A673 (cell line): ENCODE data around the gene ITSN2. TPM values are rescaled to one million over a fixed set of nuclear protein-coding genes. Genes with fewer than 3 reads are reported as not detected.

ENCODE experiments used
- BruUV-seq: library from RNA; stranded (reverse); fragments of 400-500 nt; replicated peaks from 2 replicates; lab custom pipeline; 2021; lab: Mats Ljungman, UMichigan
- CTCF ChIA-PET: fragments of 300-600 bp; sonication (Branson Sonifier 250); formaldehyde crosslinking; loops from one replicate; lab custom pipeline; 2022; ENCODE audit warnings: antibody characterized with exemption; lab: Charles Lee
- POLR2A ChIA-PET: fragments of 300-600 bp; sonication (Branson Sonifier 250); formaldehyde crosslinking; loops from one replicate; lab custom pipeline; 2022; ENCODE audit warnings: antibody characterized with exemption; ENCODE audit not compliant: low non-redundant PET; lab: Charles Lee
- DNase-seq: peaks from one replicate; pipeline ENCODE4 v3.0.0-alpha.2; 2015; ENCODE audit warnings: low spot score
- H3K27ac ChIP-seq: fragments of 200-600 bp; sonication (generic); 2 replicates; pipeline ENCODE4 v1.5.1; 2016; ENCODE audit warnings: mixed run types, low read depth, mild to moderate bottlenecking, mixed read lengths, antibody characterized with exemption, low read length; ENCODE audit not compliant: poor library complexity, severe bottlenecking
- H3K27me3 ChIP-seq: fragments of 200-600 bp; sonication (generic); replicated peaks from 2 replicates; pipeline ENCODE4 v1.6.1; 2017; ENCODE audit warnings: mixed run types, low read depth, mild to moderate bottlenecking, mixed read lengths, antibody characterized with exemption, low read length; ENCODE audit not compliant: insufficient read depth, poor library complexity
- H3K36me3 ChIP-seq: fragments of 200-600 bp; sonication (generic); 2 replicates; pipeline ENCODE4 v1.6.1; 2016; ENCODE audit warnings: mixed run types, mild to moderate bottlenecking, mixed read lengths, antibody characterized with exemption, low read length; ENCODE audit not compliant: insufficient read depth, poor library complexity, severe bottlenecking
- H3K4me1 ChIP-seq: fragments of 200-600 bp; sonication (generic); 2 replicates; pipeline ENCODE4 v1.6.1; 2017; ENCODE audit warnings: mixed run types, mild to moderate bottlenecking, mixed read lengths, antibody characterized with exemption, low read length; ENCODE audit not compliant: insufficient read depth, poor library complexity, severe bottlenecking
- H3K4me3 ChIP-seq: fragments of 200-600 bp; sonication (generic); 2 replicates; pipeline ENCODE4 v1.5.1; 2016; ENCODE audit warnings: low read depth, mixed run types, mild to moderate bottlenecking, mixed read lengths, low read length; ENCODE audit not compliant: poor library complexity, severe bottlenecking
- H3K9me3 ChIP-seq: fragments of 200-600 bp; sonication (generic); 2 replicates; pipeline ENCODE4 v1.6.1; 2016; ENCODE audit warnings: mixed run types, low read depth, mild to moderate bottlenecking, mixed read lengths, antibody characterized with exemption, low read length; ENCODE audit not compliant: poor library complexity, severe bottlenecking
- CTCF ChIP-seq: fragments of 300-800, 200-600 bp; sonication (generic); conservative IDR thresholded peaks from 2 replicates; pipeline ENCODE4 v1.5.1; 2017; ENCODE audit warnings: low read depth, mild to moderate bottlenecking, antibody characterized with exemption, low read length, moderate library complexity, mixed read lengths
- EZH2 ChIP-seq: fragments of 200-600 bp; sonication (generic); IDR thresholded peaks from 2 replicates; pipeline ENCODE4 v1.6.1; 2017; ENCODE audit warnings: borderline replicate concordance, low read depth, mild to moderate bottlenecking, mixed read lengths, antibody characterized with exemption, low read length; ENCODE audit not compliant: poor library complexity, severe bottlenecking
- intact Hi-C: fragments of 100-400 bp; cut with micrococcal nuclease; formaldehyde crosslinking; loops from one replicate; pipeline ENCODE4 v1.10.0; 2022; ENCODE audit not compliant: unreplicated experiment
- total RNA-seq: library from RNA; stranded (reverse); gene quantifications from 2 replicates; pipeline ENCODE4 v1.2.3, GENCODE V29; 2021

Gene ITSN2
- total RNA-seq, 1 experiment from 2014 or later, result 16.4 TPM

GRCh38 chr2:24221343-24222050, 138.8 kb downstream of the ITSN2 start:
- Histone ChIP-seq H3K4me1 (no peaks in the 10 kb centered on the region), H3K36me3 (no peaks in the 10 kb centered on the region), H3K9me3 (no peaks in the 10 kb centered on the region), H3K27me3 (no peaks in the 10 kb centered on the region), H3K4me3 (no peak overlapping the region), H3K27ac (no peak overlapping the region)
- no peak for DNase-seq
- BruUV-seq, result no TSS peak
- ChIA-PET CTCF (no interaction called here), POLR2A (no interaction called here)
- intact Hi-C loops, result no loop called here
- TF ChIP-seq EZH2 (no peak), CTCF (no peak)

- Histone ChIP-seq H3K36me3 (no peaks in the 10 kb centered on the region), H3K27me3 (no peaks in the 10 kb centered on the region), H3K9me3 (no peaks in the 10 kb centered on the region), H3K4me1 (no peaks in the 10 kb centered on the region), H3K27ac (no peak overlapping the region), H3K4me3 (no peak overlapping the region)
- CTCF ChIA-PET, result no interaction called here
- POLR2A ChIA-PET, result no interaction called here
- BruUV-seq, result no TSS peak
- DNase-seq, result no peak
- TF ChIP-seq CTCF, result no peak
- TF ChIP-seq EZH2, result no peak
- intact Hi-C loops, result no loop called here
Measured at GRCh38 chr2:24220554-24221291, 139.6 kb downstream of the ITSN2 start.

- Histone ChIP-seq H3K4me1 (no peaks in the 10 kb centered on the region), H3K9me3 (no peaks in the 10 kb centered on the region), H3K4me3 (no peak overlapping the region), H3K27ac (no peak overlapping the region), H3K27me3 (no peaks in the 10 kb centered on the region), H3K36me3 (no peaks in the 10 kb centered on the region)
- no TSS peak for BruUV-seq
- POLR2A ChIA-PET, result no interaction called here
- TF ChIP-seq EZH2 (no peak), CTCF (no peak)
- no peak for DNase-seq
- intact Hi-C loops, result no loop called here
- CTCF ChIA-PET, result no interaction called here
Measured at GRCh38 chr2:24214880-24215279, 145.5 kb downstream of the ITSN2 start.
